ENCODE results near the gene KASH5.
A peak's percentile ranks its signal among the peaks of the same experiment; 100 is the strongest.

Gene KASH5

GRCh38 chr19:49378512-49378911 is 9.5 kb upstream of the KASH5 start:
- H3K27me3 ChIP-seq (ENCODE audit: control insufficient read depth, insufficient read depth, low read length), result no peaks in the 10 kb centered on the region
- DNase-seq (ENCODE audit: low read depth, low spot score), result no peak
- H3K27ac ChIP-seq (ENCODE audit: low read length), result no peak overlapping the region
- H3K36me3 ChIP-seq (ENCODE audit: control insufficient read depth, insufficient read depth, low read length), result no peaks in the 10 kb centered on the region
- WGBS (ENCODE audit: insufficient coverage, insufficient read length), result no CpG with 5 or more reads among the region's 3 CpGs
- no peaks in the 10 kb centered on the region for H3K9me3 ChIP-seq (ENCODE audit: control insufficient read depth, insufficient read depth, low read length)
- no peaks in the 10 kb centered on the region for H3K4me1 ChIP-seq (ENCODE audit: control insufficient read depth, insufficient read depth, low read length)
- H3K4me3 ChIP-seq (ENCODE audit: low read length), result no peak overlapping the region

DNA sequence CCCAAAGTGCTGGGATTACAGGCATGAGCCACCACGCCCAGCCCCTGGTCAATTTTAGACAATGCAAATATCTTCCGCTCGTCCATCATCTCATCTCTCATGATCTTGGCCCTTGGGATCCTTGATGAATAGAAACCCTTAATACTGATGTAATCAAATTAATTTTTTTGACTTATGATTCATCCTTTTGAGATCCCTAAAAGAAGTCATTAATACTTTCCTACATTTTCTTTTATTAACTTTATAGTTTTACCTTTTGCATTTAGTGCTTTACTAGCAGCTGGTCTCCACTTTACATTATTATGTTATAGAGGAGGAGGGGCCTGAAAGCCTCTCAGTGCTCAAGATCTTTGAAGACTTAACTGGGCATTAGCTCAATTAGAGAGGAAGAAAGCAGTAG is 7.7 kb upstream of the KASH5 start:
- H3K36me3 ChIP-seq (ENCODE audit: control insufficient read depth, insufficient read depth, low read length), result no peaks in the 10 kb centered on the region
- no CpG with 5 or more reads among the region's 3 CpGs for WGBS (ENCODE audit: insufficient coverage, insufficient read length)
- H3K4me1 ChIP-seq (ENCODE audit: control insufficient read depth, insufficient read depth, low read length), result no peaks in the 10 kb centered on the region
- no peak for DNase-seq (ENCODE audit: low read depth, low spot score)
- H3K9me3 ChIP-seq (ENCODE audit: control insufficient read depth, insufficient read depth, low read length), result no peaks in the 10 kb centered on the region
- H3K27me3 ChIP-seq (ENCODE audit: control insufficient read depth, insufficient read depth, low read length), result no peaks in the 10 kb centered on the region
- H3K4me3 ChIP-seq (ENCODE audit: low read length), result no peak overlapping the region
- H3K27ac ChIP-seq (ENCODE audit: low read length), result no peak overlapping the region

GRCh38 chr19:49382639-49383038 is 5.4 kb upstream of the KASH5 start:
- Histone ChIP-seq H3K4me3 (ENCODE audit: low read length) (no peak overlapping the region), H3K36me3 (ENCODE audit: control insufficient read depth, insufficient read depth, low read length) (no peaks in the 10 kb centered on the region), H3K27ac (ENCODE audit: low read length) (no peak overlapping the region), H3K27me3 (ENCODE audit: control insufficient read depth, insufficient read depth, low read length) (no peaks in the 10 kb centered on the region), H3K9me3 (ENCODE audit: control insufficient read depth, insufficient read depth, low read length) (no peaks in the 10 kb centered on the region), H3K4me1 (ENCODE audit: control insufficient read depth, insufficient read depth, low read length) (no peaks in the 10 kb centered on the region)
- 100% methylated on average over 2 of the region's 5 CpGs for WGBS (ENCODE audit: insufficient coverage, insufficient read length)
- DNase-seq (ENCODE audit: low read depth, low spot score), result no peak

DNA sequence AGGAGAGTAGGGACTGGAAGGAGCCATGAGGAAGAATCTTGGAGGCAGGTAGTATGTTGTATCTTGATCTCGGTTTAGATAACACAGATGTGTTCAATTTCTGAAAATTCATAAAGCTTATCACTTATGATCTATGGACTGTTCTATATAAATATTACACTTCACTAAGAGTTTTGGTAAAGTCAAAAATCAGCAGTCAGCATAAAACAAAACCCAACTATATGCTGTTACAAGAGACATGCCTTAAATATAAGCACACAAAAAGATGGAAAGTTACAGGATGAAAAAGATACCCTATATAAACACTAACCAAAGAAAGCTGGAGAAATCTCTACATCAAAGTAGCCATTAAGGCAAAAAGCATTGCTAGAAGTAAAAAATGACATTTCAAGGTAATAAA is 4.5 kb upstream of the KASH5 start:
- Histone ChIP-seq H3K27ac (ENCODE audit: low read length) (no peak overlapping the region), H3K4me1 (ENCODE audit: control insufficient read depth, insufficient read depth, low read length) (no peaks in the 10 kb centered on the region; the same call in 1 of the 2 replicates), H3K9me3 (ENCODE audit: control insufficient read depth, insufficient read depth, low read length) (no peaks in the 10 kb centered on the region), H3K36me3 (ENCODE audit: control insufficient read depth, insufficient read depth, low read length) (no peaks in the 10 kb centered on the region), H3K4me3 (ENCODE audit: low read length) (no peak overlapping the region), H3K27me3 (ENCODE audit: control insufficient read depth, insufficient read depth, low read length) (no peaks in the 10 kb centered on the region)
- no peak for DNase-seq (ENCODE audit: low read depth, low spot score)
- no CpG with 5 or more reads among the region's 1 CpG for WGBS (ENCODE audit: insufficient coverage, insufficient read length)

GRCh38 chr19:49389406-49389805 is 1.4 kb downstream of the KASH5 start:
- Histone ChIP-seq H3K4me3 (ENCODE audit: low read length) (no peak overlapping the region), H3K27me3 (ENCODE audit: control insufficient read depth, insufficient read depth, low read length) (no peaks in the 10 kb centered on the region), H3K4me1 (ENCODE audit: control insufficient read depth, insufficient read depth, low read length) (no peaks in the 10 kb centered on the region; the same call in 1 of the 2 replicates), H3K36me3 (ENCODE audit: control insufficient read depth, insufficient read depth, low read length) (no peaks in the 10 kb centered on the region), H3K27ac (ENCODE audit: low read length) (no peak overlapping the region), H3K9me3 (ENCODE audit: control insufficient read depth, insufficient read depth, low read length) (no peaks in the 10 kb centered on the region)
- DNase-seq (ENCODE audit: low read depth, low spot score), result no peak
- no CpG with 5 or more reads among the region's 20 CpGs for WGBS (ENCODE audit: insufficient coverage, insufficient read length)

- WGBS (ENCODE audit: insufficient coverage, insufficient read length), result no CpG with 5 or more reads among the region's 26 CpGs
- Histone ChIP-seq H3K4me3 (ENCODE audit: low read length) (no peak overlapping the region), H3K27me3 (ENCODE audit: control insufficient read depth, insufficient read depth, low read length) (no peaks in the 10 kb centered on the region), H3K36me3 (ENCODE audit: control insufficient read depth, insufficient read depth, low read length) (no peaks in the 10 kb centered on the region), H3K4me1 (ENCODE audit: control insufficient read depth, insufficient read depth, low read length) (no peaks in the 10 kb centered on the region; the same call in 1 of the 2 replicates), H3K9me3 (ENCODE audit: control insufficient read depth, insufficient read depth, low read length) (no peaks in the 10 kb centered on the region), H3K27ac (ENCODE audit: low read length) (no peak overlapping the region)
- DNase-seq (ENCODE audit: low read depth, low spot score), result no peak
These were observed 2.3 kb downstream of the KASH5 start for GRCh38 chr19:49390131-49390928.

DNA sequence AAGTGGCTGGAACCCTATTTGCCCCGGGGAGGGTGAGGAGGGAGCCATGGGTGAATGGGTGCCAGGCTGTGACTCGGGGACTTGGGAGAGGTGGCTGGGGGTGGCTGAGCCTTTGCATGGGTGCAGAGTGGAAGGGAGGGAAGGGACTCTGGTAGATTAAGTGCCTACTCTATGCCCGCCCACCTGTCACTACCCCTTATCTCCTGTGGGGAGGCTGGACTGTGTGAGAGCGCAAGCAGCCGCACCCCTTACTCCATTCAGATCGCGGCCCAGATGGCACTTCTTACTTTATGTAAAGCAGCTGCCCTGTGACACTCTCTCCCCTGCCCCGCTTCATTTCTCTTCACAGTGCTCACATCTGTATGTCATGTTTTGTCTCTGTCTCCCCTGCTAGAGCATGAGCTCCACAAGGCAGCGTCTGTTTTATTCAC is 2.9 kb downstream of the KASH5 start:
- no peaks in the 10 kb centered on the region for H3K27me3 ChIP-seq (ENCODE audit: control insufficient read depth, insufficient read depth, low read length)
- DNase-seq (ENCODE audit: low read depth, low spot score), result no peak
- H3K4me3 ChIP-seq (ENCODE audit: low read length), result no peak overlapping the region
- H3K36me3 ChIP-seq (ENCODE audit: control insufficient read depth, insufficient read depth, low read length), result no peaks in the 10 kb centered on the region
- no peak overlapping the region for H3K27ac ChIP-seq (ENCODE audit: low read length)
- no CpG with 5 or more reads among the region's 9 CpGs for WGBS (ENCODE audit: insufficient coverage, insufficient read length)
- no peaks in the 10 kb centered on the region; the same call in 1 of the 2 replicates for H3K4me1 ChIP-seq (ENCODE audit: control insufficient read depth, insufficient read depth, low read length)
- H3K9me3 ChIP-seq (ENCODE audit: control insufficient read depth, insufficient read depth, low read length), result no peaks in the 10 kb centered on the region

GRCh38 chr19:49391581-49392399 is 3.7 kb downstream of the KASH5 start:
- H3K4me1 ChIP-seq (ENCODE audit: control insufficient read depth, insufficient read depth, low read length), result no peaks in the 10 kb centered on the region; the same call in 1 of the 2 replicates
- no peaks in the 10 kb centered on the region for H3K36me3 ChIP-seq (ENCODE audit: control insufficient read depth, insufficient read depth, low read length)
- no CpG with 5 or more reads among the region's 14 CpGs for WGBS (ENCODE audit: insufficient coverage, insufficient read length)
- DNase-seq (ENCODE audit: low read depth, low spot score), result peak; percentile 72
- no peak overlapping the region for H3K4me3 ChIP-seq (ENCODE audit: low read length)
- no peak overlapping the region for H3K27ac ChIP-seq (ENCODE audit: low read length)
- H3K9me3 ChIP-seq (ENCODE audit: control insufficient read depth, insufficient read depth, low read length), result no peaks in the 10 kb centered on the region
- no peaks in the 10 kb centered on the region for H3K27me3 ChIP-seq (ENCODE audit: control insufficient read depth, insufficient read depth, low read length)

DNA sequence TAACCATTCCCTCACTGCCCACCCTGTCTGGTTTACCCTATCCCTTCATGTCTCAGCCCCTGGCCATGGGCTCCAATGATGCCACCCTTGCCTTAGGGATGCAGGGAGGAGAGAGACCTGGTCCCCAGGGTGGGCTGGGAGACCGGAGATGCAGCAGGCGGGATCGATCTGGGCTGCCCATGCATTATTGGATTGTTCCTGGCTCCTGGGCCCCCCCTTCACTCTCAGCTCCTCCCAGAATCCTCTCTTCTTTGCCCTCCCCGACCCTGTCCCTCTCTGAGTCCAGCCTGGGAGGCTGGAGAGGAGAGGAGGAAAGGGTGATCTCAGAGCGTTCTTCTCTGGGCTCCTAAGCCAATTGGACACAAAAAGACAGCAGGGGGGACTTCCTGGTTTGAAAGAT is 5.8 kb downstream of the KASH5 start:
- H3K27me3 ChIP-seq (ENCODE audit: control insufficient read depth, insufficient read depth, low read length), result no peaks in the 10 kb centered on the region
- H3K9me3 ChIP-seq (ENCODE audit: control insufficient read depth, insufficient read depth, low read length), result no peaks in the 10 kb centered on the region
- no peak for DNase-seq (ENCODE audit: low read depth, low spot score)
- no CpG with 5 or more reads among the region's 5 CpGs for WGBS (ENCODE audit: insufficient coverage, insufficient read length)
- H3K27ac ChIP-seq (ENCODE audit: low read length), result no peak overlapping the region
- no peak overlapping the region for H3K4me3 ChIP-seq (ENCODE audit: low read length)
- H3K36me3 ChIP-seq (ENCODE audit: control insufficient read depth, insufficient read depth, low read length), result no peaks in the 10 kb centered on the region
- H3K4me1 ChIP-seq (ENCODE audit: control insufficient read depth, insufficient read depth, low read length), result peaks cover 3% of the 10 kb centered on the region

DNA sequence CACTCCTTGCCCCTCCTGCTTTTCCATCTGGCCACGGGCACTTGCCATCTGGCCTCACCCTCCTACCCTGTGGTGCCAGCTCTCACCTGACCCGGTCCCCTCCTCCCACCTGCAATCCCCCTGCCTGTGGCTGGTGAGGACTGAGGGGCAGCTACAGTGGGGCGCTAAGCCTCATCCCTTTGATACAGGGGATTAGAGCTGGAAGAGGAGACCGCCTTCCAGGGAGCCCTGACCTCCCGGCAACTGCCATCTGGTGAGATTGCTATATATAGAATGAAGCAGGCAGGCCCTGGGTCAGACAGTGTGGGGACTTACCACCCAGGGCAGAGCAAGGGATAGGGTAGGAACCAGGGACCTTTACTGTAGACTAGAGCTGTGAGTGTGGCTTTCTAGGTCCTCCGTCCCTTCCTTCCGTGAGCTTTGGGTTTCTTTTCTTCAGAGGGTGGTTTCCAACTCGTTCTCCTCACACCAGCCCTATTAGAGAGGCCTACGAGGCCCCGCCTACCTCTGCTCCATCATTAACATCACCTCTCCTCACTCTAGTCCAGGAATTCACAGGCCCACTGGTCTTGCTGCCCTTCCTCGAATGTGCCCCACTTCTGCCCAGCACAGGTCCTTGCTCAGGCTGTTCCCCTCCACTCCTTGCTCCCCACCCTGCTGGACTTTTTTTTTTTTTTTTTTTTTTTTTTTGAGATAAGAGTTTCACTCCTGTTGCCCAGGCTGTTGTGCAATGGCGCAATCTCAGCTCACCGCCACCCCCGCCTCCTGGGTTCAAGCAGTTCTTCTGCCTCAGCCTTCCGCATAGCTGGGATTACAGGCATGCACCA is 7.7 kb downstream of the KASH5 start:
- Histone ChIP-seq H3K9me3 (ENCODE audit: control insufficient read depth, insufficient read depth, low read length) (no peaks in the 10 kb centered on the region), H3K4me3 (ENCODE audit: low read length) (no peak overlapping the region), H3K27me3 (ENCODE audit: control insufficient read depth, insufficient read depth, low read length) (no peaks in the 10 kb centered on the region), H3K36me3 (ENCODE audit: control insufficient read depth, insufficient read depth, low read length) (no peaks in the 10 kb centered on the region), H3K27ac (ENCODE audit: low read length) (no peak overlapping the region), H3K4me1 (ENCODE audit: control insufficient read depth, insufficient read depth, low read length) (peaks cover 3% of the 10 kb centered on the region)
- WGBS (ENCODE audit: insufficient coverage, insufficient read length), result no CpG with 5 or more reads among the region's 15 CpGs
- DNase-seq (ENCODE audit: low read depth, low spot score), result no peak
